ENCODE results near the gene SEPTIN12. TPM values are rescaled to one million over a fixed set of nuclear protein-coding genes. Genes with fewer than 3 reads are reported as not detected.

Gene SEPTIN12
- total and polyA plus RNA-seq, 2 experiments from 2014 or later, result not detected

- Histone ChIP-seq H3K27ac (ENCODE audit: low read depth) (no peak overlapping the region), H3K27me3 (ENCODE audit: insufficient read depth) (no peaks in the 10 kb centered on the region), H3F3A (replicated peaks; ENCODE audit: low read depth) (no peaks in the 10 kb centered on the region), H3K4me1 (ENCODE audit: insufficient read depth) (no peaks in the 10 kb centered on the region), H2AFZ (no peak overlapping the region), H3K9me2 (ENCODE audit: insufficient read depth) (no peaks in the 10 kb centered on the region), H3K79me2 (replicated peaks; ENCODE audit: insufficient read depth) (no peaks in the 10 kb centered on the region), H3K4me3 (no peak overlapping the region), H3K4me2 (no peak overlapping the region), H4K20me1 (replicated peaks; ENCODE audit: insufficient read depth) (no peaks in the 10 kb centered on the region), H3K36me3 (ENCODE audit: insufficient read depth) (no peaks in the 10 kb centered on the region)
- no peak for TF ChIP-seq EZH2phosphoT487 (IDR thresholded peaks at IDR 0.05; ENCODE audit: unreplicated experiment)
- no peak for TF ChIP-seq CTCF (conservative IDR thresholded peaks at IDR 0.05; ENCODE audit: low read depth in 2 of 2)
- TF ChIP-seq NANOG (IDR thresholded peaks at IDR 0.05; ENCODE audit: borderline replicate concordance), result no peak
- no peak for TF ChIP-seq POLR2AphosphoS5 (IDR thresholded peaks at IDR 0.05; ENCODE audit: low read depth)
- TF ChIP-seq STAT1 (IDR thresholded peaks at IDR 0.05; ENCODE audit: unreplicated experiment), result no peak
- no peak for TF ChIP-seq ETS1 (IDR thresholded peaks at IDR 0.05)
- no peak for TF ChIP-seq CREB1 (CRISPR knock-in tag; IDR thresholded peaks at IDR 0.05; ENCODE audit: low read depth)
- no peak for TF ChIP-seq ZNF331 (CRISPR knock-in tag; IDR thresholded peaks at IDR 0.05; ENCODE audit: low read depth)
- no peak for TF ChIP-seq ZNF114 (CRISPR knock-in tag; IDR thresholded peaks at IDR 0.05)
- TF ChIP-seq REST (IDR thresholded peaks at IDR 0.05; ENCODE audit: unreplicated experiment), result no peak
- no peak for TF ChIP-seq JUNB (IDR thresholded peaks at IDR 0.05; ENCODE audit: unreplicated experiment)
- no peak for TF ChIP-seq ZNF462 (CRISPR knock-in tag; IDR thresholded peaks at IDR 0.05)
- no peak for TF ChIP-seq EZH2 (IDR thresholded peaks at IDR 0.05; ENCODE audit: low read depth, unreplicated experiment)
- ATAC-seq (no peak), DNase-seq (ENCODE audit: low spot score) (no peak)
- H3K4me1 Mint-ChIP-seq, result peaks cover 2% of the 10 kb centered on the region; the same call in 1 of the 3 replicates
- peaks cover 30% of the 10 kb centered on the region for H3K27me3 Mint-ChIP-seq (ENCODE audit: insufficient read depth, low read depth, poor library complexity)
- H3K27ac Mint-ChIP-seq, result no peak overlapping the region
- H3K9me3 Mint-ChIP-seq, result peaks cover 2% of the 10 kb centered on the region; the same call in 2 of the 3 replicates
- peaks cover 20% of the 10 kb centered on the region for H3K36me3 Mint-ChIP-seq (ENCODE audit: low read depth)
- no peak overlapping the region for H3K4me3 Mint-ChIP-seq
Observed at GRCh38 chr16:4780235-4780634, 7.9 kb downstream of the SEPTIN12 start.
